H9 (cell line): ENCODE results near the gene SLC22A2. TPM values are rescaled to one million over a fixed set of nuclear protein-coding genes. Genes with fewer than 3 reads are reported as not detected.

ENCODE experiments used
- DNase-seq: peaks from one replicate; pipeline ENCODE4 v3.0.0-alpha.2; 2017
- H2AFZ ChIP-seq: one replicate; pipeline ENCODE4 v1.6.1; 2013; ENCODE audit warnings: mild to moderate bottlenecking, low read length, control low read depth, moderate library complexity
- H2AK5ac ChIP-seq: 2 replicates; pipeline ENCODE4 v1.6.1; 2013; ENCODE audit warnings: low read length, control low read depth, mixed read lengths; ENCODE audit not compliant: insufficient read length
- H2BK120ac ChIP-seq: one replicate; pipeline ENCODE4 v1.6.1; 2013; ENCODE audit warnings: low read depth, mild to moderate bottlenecking, low read length, control low read depth, inconsistent platforms; ENCODE audit not compliant: poor library complexity, severe bottlenecking
- H2BK12ac ChIP-seq: 2 replicates; pipeline ENCODE4 v1.6.1; 2013; ENCODE audit warnings: low read length, control low read depth, mixed read lengths, low read depth; ENCODE audit not compliant: insufficient read length
- H2BK15ac ChIP-seq: 2 replicates; pipeline ENCODE4 v1.6.1; 2013; ENCODE audit warnings: low read depth, low read length, control low read depth
- H2BK20ac ChIP-seq: one replicate; pipeline ENCODE4 v1.6.1; 2013; ENCODE audit warnings: low read depth, mild to moderate bottlenecking, low read length, control low read depth, inconsistent platforms; ENCODE audit not compliant: poor library complexity, severe bottlenecking
- H2BK5ac ChIP-seq: 2 replicates; pipeline ENCODE4 v1.6.1; 2013; ENCODE audit warnings: low read length, control low read depth, mixed read lengths; ENCODE audit not compliant: insufficient read length
- H3K14ac ChIP-seq: 2 replicates; pipeline ENCODE4 v1.6.1; 2013; ENCODE audit warnings: low read length, control low read depth; ENCODE audit not compliant: insufficient read depth
- H3K18ac ChIP-seq: 2 replicates; pipeline ENCODE4 v1.6.1; 2013; ENCODE audit warnings: low read depth, mild to moderate bottlenecking, mixed read lengths, low read length, control low read depth; ENCODE audit not compliant: insufficient read length
- H3K23ac ChIP-seq: 2 replicates; pipeline ENCODE4 v1.6.1; 2013; ENCODE audit warnings: low read length, control low read depth, mixed read lengths, low read depth; ENCODE audit not compliant: insufficient read length
- H3K23me2 ChIP-seq: 2 replicates; pipeline ENCODE4 v1.6.1; 2013; ENCODE audit warnings: low read depth, mild to moderate bottlenecking, mixed read lengths, low read length, control low read depth; ENCODE audit not compliant: insufficient read length, poor library complexity, severe bottlenecking
- H3K27ac ChIP-seq: 2 replicates; pipeline ENCODE4 v1.5.1; 2013; ENCODE audit warnings: low read length, control low read depth, mixed read lengths, low read depth; ENCODE audit not compliant: insufficient read length
- H3K27me3 ChIP-seq: 2 replicates; pipeline ENCODE4 v1.6.1; 2013; ENCODE audit warnings: low read length, control low read depth, inconsistent platforms; ENCODE audit not compliant: insufficient read depth
- H3K4ac ChIP-seq: 2 replicates; pipeline ENCODE4 v1.6.1; 2013; ENCODE audit warnings: low read depth, mild to moderate bottlenecking, control low read depth, inconsistent platforms, low read length, moderate library complexity
- H3K4me1 ChIP-seq: 2 replicates; pipeline ENCODE4 v1.6.1; 2013; ENCODE audit warnings: low read length, control low read depth, inconsistent platforms; ENCODE audit not compliant: insufficient read depth
- H3K4me2 ChIP-seq: 2 replicates; pipeline ENCODE4 v1.6.1; 2013; ENCODE audit warnings: low read length, control low read depth, mixed read lengths; ENCODE audit not compliant: insufficient read length, insufficient read depth
- H3K56ac ChIP-seq: 2 replicates; pipeline ENCODE4 v1.6.1; 2013; ENCODE audit warnings: low read depth, mild to moderate bottlenecking, mixed read lengths, low read length, control low read depth; ENCODE audit not compliant: insufficient read length
- H3K79me1 ChIP-seq: 2 replicates; pipeline ENCODE4 v1.6.1; 2013; ENCODE audit warnings: low read depth, mild to moderate bottlenecking, moderate library complexity, low read length, control low read depth, inconsistent platforms; ENCODE audit not compliant: insufficient read depth, poor library complexity, severe bottlenecking
- H3K79me2 ChIP-seq: 2 replicates; pipeline ENCODE4 v1.6.1; 2013; ENCODE audit warnings: low read length, control low read depth, inconsistent platforms; ENCODE audit not compliant: insufficient read depth
- H3K9ac ChIP-seq: 2 replicates; pipeline ENCODE4 v1.6.1; 2013; ENCODE audit warnings: low read length, control low read depth, mixed read lengths; ENCODE audit not compliant: insufficient read length; ENCODE audit errors: extremely low read depth
- H3K9me3 ChIP-seq: one replicate; pipeline ENCODE4 v1.6.1; 2013; ENCODE audit warnings: low read depth, low read length, inconsistent platforms; ENCODE audit not compliant: control insufficient read depth
- H3T11ph ChIP-seq: one replicate; pipeline ENCODE4 v1.6.1; 2013; ENCODE audit warnings: mild to moderate bottlenecking, low read length, control low read depth, inconsistent platforms
- H4K20me1 ChIP-seq: one replicate; pipeline ENCODE4 v1.6.1; 2013; ENCODE audit not compliant: control insufficient read depth, insufficient read length, insufficient read depth
- H4K5ac ChIP-seq: 2 replicates; pipeline ENCODE4 v1.6.1; 2013; ENCODE audit warnings: low read depth, mild to moderate bottlenecking, mixed read lengths, low read length, control low read depth; ENCODE audit not compliant: insufficient read length
- H4K8ac ChIP-seq: replicated peaks from 2 replicates; pipeline ENCODE4 v1.6.1; 2013; ENCODE audit warnings: low read length, control low read depth, mixed read lengths, low read depth; ENCODE audit not compliant: insufficient read length
- H4K91ac ChIP-seq: 2 replicates; pipeline ENCODE4 v1.6.1; 2013; ENCODE audit warnings: low read depth, mild to moderate bottlenecking, moderate library complexity, mixed read lengths, low read length, control low read depth; ENCODE audit not compliant: insufficient read length
- H3K27ac Mint-ChIP-seq, 3 experiments: 2 replicates in 2 of 3; 3 replicates in 1 of 3; pipeline ENCODE4 v1.8.0; 2020 to 2021; ENCODE audit warnings: mixed read lengths in 3 of 3, mild to moderate bottlenecking in 1 of 3, moderate library complexity in 1 of 3
- H3K27me3 Mint-ChIP-seq: 2 replicates; pipeline ENCODE4 v1.8.0; 2021; ENCODE audit warnings: low read depth, mild to moderate bottlenecking, moderate library complexity, mixed read lengths
- H3K36me3 Mint-ChIP-seq, 3 experiments: 2 replicates in 2 of 3; 3 replicates in 1 of 3; pipeline ENCODE4 v1.8.0; 2020 to 2021; ENCODE audit warnings: low read depth in 3 of 3, mixed read lengths in 3 of 3; ENCODE audit not compliant: insufficient read depth in 1 of 3
- H3K4me1 Mint-ChIP-seq, 2 experiments: 2 replicates each; pipeline ENCODE4 v1.8.0; 2020; ENCODE audit warnings: mixed read lengths in 2 of 2
- H3K4me3 Mint-ChIP-seq, 2 experiments: 2 replicates in 1 of 2; 3 replicates in 1 of 2; pipeline ENCODE4 v1.8.0; 2020 to 2021; ENCODE audit warnings: mild to moderate bottlenecking in 2 of 2, mixed read lengths in 2 of 2, moderate library complexity in 1 of 2
- H3K9me3 Mint-ChIP-seq, 2 experiments: 2 replicates in 1 of 2; 3 replicates in 1 of 2; pipeline ENCODE4 v1.8.0; 2020; ENCODE audit warnings: mild to moderate bottlenecking in 2 of 2, mixed read lengths in 2 of 2, moderate library complexity in 1 of 2
- CTCF ChIP-seq: fragments of 200-600 bp; sonication (generic); conservative IDR thresholded peaks from 3 replicates; pipeline ENCODE4 v1.8.0; 2021; ENCODE audit warnings: antibody characterized with exemption, mild to moderate bottlenecking
- WGBS: extraction: QIAGEN DNeasy Blood & Tissue Kit; methylation state at CpG from one replicate; pipeline ENCODE4 v1.1.7; 2013; ENCODE audit warnings: missing lambda C conversion rate, low lambda C conversion rate, mixed read lengths; ENCODE audit not compliant: insufficient read length; ENCODE audit errors: extremely low coverage; 5-methylcytosine and 5-hydroxymethylcytosine counted together
- total RNA-seq: library from RNA; stranded (reverse); gene quantifications from 2 replicates; pipeline ENCODE4 v1.2.1, GENCODE V29; 2021

SLC22A2 gene
- total RNA-seq, 1 experiment from 2014 or later = 1.0 TPM

GRCh38 chr6:160204710-160205109 lies 53.9 kb downstream of the SLC22A2 start:
- no peak overlapping the region for H2AK5ac ChIP-seq
- no peak overlapping the region for H3K23ac ChIP-seq
- H4K5ac ChIP-seq = no peak overlapping the region
- no peak overlapping the region for H3K56ac ChIP-seq
- peaks cover 28 to 32% of the 10 kb centered on the region in 2 experiments for H3K9me3 Mint-ChIP-seq
- H3K4me3 Mint-ChIP-seq = no peak overlapping the region
- H3K4me2 ChIP-seq = no peak overlapping the region
- no peaks in the 10 kb centered on the region for H3K27me3 Mint-ChIP-seq
- no peaks in the 10 kb centered on the region for H3K79me2 ChIP-seq
- H3K79me1 ChIP-seq = no peaks in the 10 kb centered on the region
- H3K27me3 ChIP-seq = no peaks in the 10 kb centered on the region
- no peak overlapping the region for H4K91ac ChIP-seq
- no peak overlapping the region for H3K18ac ChIP-seq
- H2BK20ac ChIP-seq = no peak overlapping the region
- no peak overlapping the region for H2BK12ac ChIP-seq
- no peak for TF ChIP-seq CTCF
- H2BK15ac ChIP-seq = no peak overlapping the region
- peaks cover 19% of the 10 kb centered on the region for H3K9me3 ChIP-seq
- no peaks in the 10 kb centered on the region for H3K23me2 ChIP-seq
- H3K36me3 Mint-ChIP-seq = peaks cover 25 to 33% (median 25%) of the 10 kb centered on the region in 3 experiments
- H4K20me1 ChIP-seq = no peaks in the 10 kb centered on the region
- H3K4me1 Mint-ChIP-seq = peaks cover 7 to 10% of the 10 kb centered on the region in 2 experiments
- no peak overlapping the region for H4K8ac ChIP-seq
- H2AFZ ChIP-seq = no peak overlapping the region
- no peak overlapping the region for H2BK5ac ChIP-seq
- H3K4me1 ChIP-seq = no peaks in the 10 kb centered on the region
- H3T11ph ChIP-seq = no peak overlapping the region
- H3K9ac ChIP-seq = no peak overlapping the region
- H2BK120ac ChIP-seq = no peak overlapping the region
- no peak overlapping the region for H3K27ac ChIP-seq
- no peak overlapping the region for H3K27ac Mint-ChIP-seq
- no peak overlapping the region for H3K4ac ChIP-seq
- no peak for DNase-seq
- WGBS = no CpG with 5 or more reads among the region's 1 CpG
- H3K14ac ChIP-seq = no peak overlapping the region
